Hematopoietic multipotent progenitor cell treated with erythropoietin and hydrocortisone succinate and interleukin-3 and kit ligand, for 15 days (in vitro differentiated cells): ENCODE data around the gene ACTR3C.
"Not testable (repeated sequence)": the region's sequence is repeated elsewhere in the genome, so short reads cannot be mapped to it uniquely, and the experiment has no call there.

ENCODE experiments used
- DNase-seq: peaks from one replicate; pipeline ENCODE4 v3.0.0-alpha.2; 2015; ENCODE audit warnings: low spot score

ACTR3C gene

DNA sequence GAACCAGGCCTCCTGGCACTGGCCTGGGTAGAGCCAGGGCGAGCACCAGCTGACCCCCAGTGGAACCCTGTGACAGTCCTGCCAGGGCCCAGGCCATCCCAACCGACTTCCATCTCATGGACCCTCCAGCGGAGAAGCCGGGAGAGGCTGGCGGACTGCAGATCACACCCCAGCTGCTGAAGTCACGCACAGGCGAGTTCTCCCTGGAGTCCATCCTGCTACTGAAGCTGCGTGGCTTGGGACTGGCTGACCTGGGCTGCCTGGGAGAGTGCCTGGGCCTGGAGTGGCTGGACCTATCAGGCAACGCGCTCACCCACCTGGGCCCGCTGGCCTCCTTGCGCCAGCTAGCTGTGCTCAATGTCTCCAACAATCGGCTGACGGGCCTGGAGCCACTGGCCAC is 13.4 kb upstream of the ACTR3C start:
- no peak for DNase-seq

DNA sequence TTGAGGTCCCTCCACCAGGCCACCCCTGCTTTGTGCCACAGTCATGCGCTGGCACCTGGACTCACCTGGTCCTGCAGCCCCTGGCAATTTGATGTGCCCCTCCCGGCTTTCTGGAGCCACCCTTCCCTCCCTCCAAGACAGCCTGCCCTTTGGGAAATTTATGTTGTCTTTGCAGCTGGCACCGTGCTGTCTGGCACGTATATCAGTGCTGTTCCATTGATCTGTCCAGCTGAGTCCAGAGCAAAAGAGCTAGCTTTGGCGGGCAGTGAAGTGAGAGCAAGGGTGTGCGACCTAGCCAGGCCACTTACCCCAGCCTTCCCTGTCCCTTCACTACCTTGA is 12.4 kb upstream of the ACTR3C start:
- DNase-seq, result no peak

- DNase-seq, result no peak
Observed at GRCh38 chr7:150335108-150335773, 11.9 kb upstream of the ACTR3C start.

- DNase-seq, result no peak
Observed at GRCh38 chr7:150334108-150334507, 10.8 kb upstream of the ACTR3C start.

DNA sequence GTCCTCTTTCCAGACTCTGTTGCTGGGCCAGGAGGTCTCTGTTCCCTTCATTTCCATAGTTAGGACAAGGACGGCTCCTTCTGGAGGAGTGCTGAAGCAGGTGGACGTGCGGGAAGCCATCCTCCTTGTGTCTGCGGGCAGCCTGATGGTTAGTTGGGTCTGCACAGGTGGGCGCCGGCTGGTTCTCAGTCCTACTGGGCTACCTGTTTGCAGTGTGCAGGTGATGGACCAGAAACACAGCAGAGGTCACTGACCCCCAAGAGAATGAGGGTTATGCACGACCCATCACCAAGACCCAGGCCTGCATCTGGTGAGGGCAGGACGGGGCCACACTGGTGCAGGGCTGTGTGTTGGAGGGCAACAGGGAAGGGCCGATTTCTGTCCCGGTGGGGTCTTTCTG is 10.3 kb upstream of the ACTR3C start:
- no peak for DNase-seq

DNA sequence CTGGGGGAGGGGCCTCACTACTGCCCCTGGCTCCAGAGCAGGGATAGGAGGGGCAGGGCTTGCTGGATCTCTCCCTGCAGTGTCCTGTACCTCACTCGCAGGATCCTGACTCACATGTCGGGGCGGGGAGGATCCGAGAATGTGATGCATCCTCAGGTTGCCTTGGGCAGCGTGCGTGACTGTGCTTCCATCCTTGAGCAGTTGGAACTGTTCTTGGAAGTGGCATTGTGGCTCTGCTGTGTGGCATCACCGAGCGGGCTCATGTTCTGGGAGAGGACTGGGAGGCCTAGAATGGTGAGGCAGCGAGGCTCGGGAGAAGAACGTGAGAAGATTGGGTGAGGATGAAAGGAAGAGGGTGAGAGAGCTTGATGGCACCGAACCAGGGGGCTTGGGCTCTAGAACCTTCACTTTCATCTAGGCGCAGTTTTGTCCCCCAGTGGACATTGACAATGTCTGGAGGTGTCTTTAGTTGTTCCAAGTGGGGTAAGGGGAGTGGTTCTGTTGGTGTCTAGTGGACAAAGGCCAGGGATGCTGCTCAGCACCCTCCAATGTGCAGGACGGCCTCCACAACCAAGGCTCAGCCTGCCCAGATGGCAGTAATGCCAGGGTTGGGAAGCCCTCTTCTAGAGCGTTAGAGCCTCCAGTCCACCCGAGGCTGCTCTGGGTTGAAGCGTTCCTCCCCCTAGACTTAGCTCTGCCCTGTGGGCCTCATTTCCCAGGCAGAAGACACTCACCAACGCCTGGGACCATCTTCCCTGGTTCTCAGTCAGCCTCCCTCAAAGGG is 9.7 kb upstream of the ACTR3C start:
- DNase-seq, result no peak

DNA sequence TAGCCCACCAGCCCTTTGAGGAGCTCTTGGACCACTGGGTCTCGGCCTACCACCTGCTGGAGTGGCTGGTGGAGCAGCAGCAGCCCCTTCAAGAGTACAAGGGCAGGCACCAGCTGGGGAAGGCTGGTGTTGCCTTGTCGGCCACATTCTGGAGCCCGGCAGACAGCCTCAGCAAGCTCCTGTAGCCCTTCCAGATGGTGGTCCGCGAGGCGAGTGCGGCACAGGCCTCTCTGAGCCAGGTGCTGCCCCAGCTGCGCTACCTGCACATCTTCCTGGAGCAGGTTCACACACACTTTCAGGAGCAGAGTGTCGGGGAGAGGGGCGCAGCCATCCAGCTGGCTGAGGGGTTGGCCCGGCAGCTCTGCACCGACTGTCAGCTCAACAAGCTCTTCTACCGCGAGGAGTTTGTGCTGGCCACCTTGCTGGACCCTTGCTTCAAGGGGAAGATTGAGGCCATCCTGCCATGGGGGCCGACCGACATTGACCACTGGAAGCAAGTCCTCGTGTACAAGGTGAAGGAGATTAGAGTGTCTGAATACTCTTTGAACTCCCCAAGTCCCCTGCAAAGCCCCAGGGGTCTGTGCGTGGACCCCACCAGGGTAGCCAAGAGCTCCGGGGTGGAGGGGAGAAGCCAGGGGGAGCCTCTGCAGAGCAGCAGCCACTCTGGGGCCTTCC is 7.0 kb upstream of the ACTR3C start:
- DNase-seq, result no peak

GRCh38 chr7:150329331-150330120 is 6.2 kb upstream of the ACTR3C start:
- no peak for DNase-seq

DNA sequence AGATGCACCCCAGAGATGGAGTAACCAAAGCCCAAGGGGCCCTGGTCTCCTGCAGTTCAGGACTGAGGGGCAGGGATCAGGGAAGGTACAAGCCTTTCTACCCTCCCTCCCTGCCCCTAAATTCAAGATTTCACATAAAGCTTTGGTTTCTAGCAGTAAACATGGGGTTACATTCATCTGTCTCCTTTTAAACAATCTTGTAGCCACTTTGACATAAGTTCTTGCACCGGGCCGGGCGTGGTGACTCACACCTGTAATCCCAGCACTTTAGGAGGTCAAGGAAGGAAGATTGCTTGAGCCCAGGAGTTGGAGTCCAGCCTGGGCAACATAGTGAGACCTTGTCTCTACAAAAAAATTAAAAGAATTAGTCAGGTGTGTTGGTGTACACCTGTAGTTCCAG is 4.0 kb upstream of the ACTR3C start:
- no peak for DNase-seq

DNA sequence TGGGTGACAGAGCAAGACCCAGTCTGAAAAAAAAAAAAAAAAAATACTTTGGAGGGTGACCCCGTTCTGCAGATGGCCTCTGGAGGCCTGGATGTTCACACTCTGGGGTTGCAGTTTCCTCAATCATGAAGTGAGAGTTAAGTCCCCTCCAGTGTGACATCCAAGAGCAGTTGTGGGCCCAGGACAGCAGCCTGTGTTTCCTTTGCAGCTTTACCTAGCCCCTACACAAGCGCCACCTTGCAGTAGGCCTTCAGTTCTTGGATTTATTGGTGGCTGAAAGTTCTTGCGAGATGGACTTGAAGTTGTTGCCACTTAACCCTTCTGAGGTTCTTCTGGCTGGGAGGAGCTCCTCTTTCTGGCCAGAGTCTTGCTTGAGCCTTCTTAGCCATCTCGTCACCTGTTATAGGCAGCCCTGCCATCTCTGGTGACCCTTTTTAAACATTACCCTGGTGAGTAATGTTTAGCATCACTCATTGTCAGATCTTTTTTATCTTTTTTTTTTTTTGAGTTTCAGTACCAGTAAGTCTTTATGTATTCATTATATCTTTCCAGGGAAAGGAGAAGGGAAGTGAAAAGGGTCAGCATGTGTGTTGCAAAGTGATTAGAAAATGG is 3.4 kb upstream of the ACTR3C start:
- DNase-seq, result no peak

- no peak for DNase-seq
Observed at GRCh38 chr7:150325901-150326300, 2.6 kb upstream of the ACTR3C start.

DNA sequence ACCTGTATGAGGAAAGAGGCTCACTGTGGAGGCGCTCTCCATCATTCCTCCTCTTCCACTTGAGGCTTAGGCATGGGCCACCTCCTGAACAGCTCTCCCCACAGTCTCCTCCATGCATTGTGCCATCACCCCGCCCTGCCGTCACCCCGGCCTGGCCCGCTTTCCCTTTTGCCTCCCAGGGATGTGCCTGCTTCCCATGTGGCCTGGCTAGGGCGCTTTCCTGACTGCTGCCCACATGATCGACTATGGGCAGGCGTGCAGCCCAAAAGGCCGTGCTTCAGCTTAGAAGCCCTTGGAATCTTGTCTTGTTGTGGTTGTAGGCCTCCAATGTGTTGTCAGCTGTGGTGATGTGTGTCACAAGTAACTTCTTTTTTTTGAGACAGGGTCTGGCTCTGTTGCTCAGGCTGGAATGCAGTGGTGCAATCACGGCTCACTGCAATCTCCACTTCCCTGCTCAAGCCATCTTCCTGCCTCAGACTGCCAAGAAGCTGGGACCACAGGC is 1.8 kb upstream of the ACTR3C start:
- DNase-seq, result no peak

GRCh38 chr7:150324373-150324961 is 1.1 kb upstream of the ACTR3C start:
- DNase-seq, result no peak

GRCh38 chr7:150323682-150324372 is 482 bp upstream of the ACTR3C start:
- DNase-seq, result no peak

DNA sequence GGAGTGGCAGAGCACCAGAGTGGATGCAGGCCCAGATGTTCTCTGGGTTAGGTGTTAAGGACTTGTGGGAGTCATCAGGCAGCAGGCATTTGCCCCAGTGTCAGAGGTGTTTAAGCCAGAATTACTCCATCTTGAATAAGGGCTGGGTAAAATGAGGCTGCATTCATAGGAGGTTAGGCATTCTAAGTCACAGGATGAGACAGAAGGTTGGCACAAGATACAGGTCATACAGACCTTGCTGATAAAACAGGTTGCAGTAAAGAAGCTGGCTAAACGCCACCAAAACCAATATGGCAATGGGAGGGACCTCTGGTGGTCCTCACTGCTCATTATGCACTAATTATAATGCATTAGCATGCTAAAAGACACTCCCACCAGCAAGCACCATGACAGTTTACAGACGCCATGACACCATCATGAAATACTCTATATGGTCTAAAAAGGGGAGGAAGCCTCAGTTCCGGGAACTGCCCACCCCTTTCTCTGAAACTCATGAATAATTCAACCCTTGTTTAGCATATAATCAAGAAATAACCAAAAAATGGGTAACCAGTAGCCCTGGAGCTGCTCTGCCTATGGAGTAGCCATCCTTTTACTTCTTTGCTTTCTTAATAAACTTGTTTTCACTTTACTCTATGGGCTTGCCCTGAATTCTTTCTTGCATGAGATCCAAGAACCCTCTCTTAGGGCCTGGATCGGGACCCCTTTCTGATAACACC is 1.1 kb downstream of the ACTR3C start:
- DNase-seq, result peak; percentile 57

DNA sequence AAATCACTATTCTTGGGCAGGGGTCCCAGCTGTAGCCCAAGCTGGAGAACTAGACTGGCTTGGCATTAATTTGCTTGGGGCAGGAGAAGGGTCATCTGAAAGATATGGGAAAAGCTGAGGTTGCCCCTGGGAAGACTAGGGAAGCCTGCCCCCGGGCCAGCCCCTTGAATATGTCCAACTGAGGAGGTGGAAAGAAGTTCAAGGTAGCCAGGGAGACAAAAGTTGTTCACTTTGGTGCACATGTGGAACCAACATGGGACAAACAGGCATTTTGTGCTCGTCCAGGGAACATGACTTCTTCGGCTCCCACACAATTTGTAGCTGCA is 1.6 kb downstream of the ACTR3C start:
- no peak for DNase-seq

GRCh38 chr7:150317748-150318444 is 5.4 kb downstream of the ACTR3C start:
- DNase-seq, result no peak

DNA sequence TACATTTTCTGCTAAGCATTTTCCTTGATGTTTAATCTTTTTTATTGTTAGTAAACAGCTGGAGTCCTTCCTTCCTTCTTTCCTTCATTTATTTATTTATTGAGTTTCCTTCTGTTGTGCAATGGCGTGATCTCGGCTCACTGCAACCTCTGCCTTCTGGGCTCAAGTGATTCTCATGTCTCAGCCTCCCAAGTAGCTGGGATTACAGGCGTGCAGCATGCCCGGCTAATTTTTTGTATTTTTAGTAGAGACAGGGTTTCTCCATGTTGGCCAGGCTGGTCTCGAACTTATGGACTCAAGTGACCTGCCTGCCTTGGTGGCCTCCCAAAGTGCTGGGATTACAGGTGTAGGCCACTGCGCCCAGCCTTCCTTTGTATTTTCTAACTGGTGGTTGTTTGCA is 6.4 kb downstream of the ACTR3C start:
- DNase-seq, result not testable (repeated sequence)

GRCh38 chr7:150314639-150315239 is 8.6 kb downstream of the ACTR3C start:
- DNase-seq, result no peak
